OCI-LY1 (cell line): Measurements from ENCODE around the gene TREML4.

Source experiments
- EZH2 ChIP-seq: fragments of 200-600 bp; sonication (generic), shearing (Covaris generic); IDR thresholded peaks from 2 replicates; pipeline ENCODE4 v1.8.0; 2017; ENCODE audit warnings: borderline replicate concordance, mixed run types, mild to moderate bottlenecking, antibody characterized with exemption, low read length, moderate library complexity, mixed read lengths
- TF ChIP-seq, protein P1 (sequence below): fragments of 200-600 bp; sonication (generic), shearing (Covaris generic); IDR thresholded peaks from 2 replicates; pipeline ENCODE4 v1.5.1; 2017; ENCODE audit warnings: mild to moderate bottlenecking, antibody characterized with exemption, low read length, moderate library complexity, mixed read lengths

DNA sequence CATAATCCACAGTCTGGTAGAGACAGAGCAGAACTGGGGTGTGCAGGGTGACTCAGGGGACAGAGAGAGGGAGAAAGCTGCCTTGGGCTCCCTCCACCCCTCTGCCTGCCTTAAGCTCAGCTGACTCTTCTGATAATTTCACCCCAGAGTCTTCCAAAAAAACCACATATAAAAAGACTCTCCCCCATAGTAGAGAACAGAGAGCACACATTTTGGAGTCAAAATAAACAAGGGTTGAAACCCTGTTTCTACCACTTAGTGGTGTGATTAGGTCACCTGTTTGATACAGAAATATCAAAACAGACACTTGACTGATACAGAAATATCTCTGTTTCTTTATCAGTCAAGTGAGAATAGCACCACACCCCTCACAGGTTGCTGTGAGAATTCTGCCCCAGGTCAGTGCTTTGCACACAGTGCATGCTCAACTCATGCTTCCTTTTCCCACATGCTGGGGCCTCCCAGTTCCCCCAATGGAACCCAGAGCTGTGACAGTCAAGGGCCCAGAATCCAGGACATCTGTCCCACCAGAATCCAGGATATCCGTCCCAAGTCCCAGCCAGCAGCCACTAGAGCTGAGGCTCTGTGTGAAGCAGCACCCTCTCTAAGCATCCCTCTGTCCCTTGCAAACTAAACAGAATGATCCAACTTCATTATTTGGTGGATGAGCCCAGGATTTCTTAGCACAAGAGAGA lies 28.4 kb upstream of the TREML4 start:
- no peak for TF ChIP-seq EZH2
- TF ChIP-seq, protein P1, sequence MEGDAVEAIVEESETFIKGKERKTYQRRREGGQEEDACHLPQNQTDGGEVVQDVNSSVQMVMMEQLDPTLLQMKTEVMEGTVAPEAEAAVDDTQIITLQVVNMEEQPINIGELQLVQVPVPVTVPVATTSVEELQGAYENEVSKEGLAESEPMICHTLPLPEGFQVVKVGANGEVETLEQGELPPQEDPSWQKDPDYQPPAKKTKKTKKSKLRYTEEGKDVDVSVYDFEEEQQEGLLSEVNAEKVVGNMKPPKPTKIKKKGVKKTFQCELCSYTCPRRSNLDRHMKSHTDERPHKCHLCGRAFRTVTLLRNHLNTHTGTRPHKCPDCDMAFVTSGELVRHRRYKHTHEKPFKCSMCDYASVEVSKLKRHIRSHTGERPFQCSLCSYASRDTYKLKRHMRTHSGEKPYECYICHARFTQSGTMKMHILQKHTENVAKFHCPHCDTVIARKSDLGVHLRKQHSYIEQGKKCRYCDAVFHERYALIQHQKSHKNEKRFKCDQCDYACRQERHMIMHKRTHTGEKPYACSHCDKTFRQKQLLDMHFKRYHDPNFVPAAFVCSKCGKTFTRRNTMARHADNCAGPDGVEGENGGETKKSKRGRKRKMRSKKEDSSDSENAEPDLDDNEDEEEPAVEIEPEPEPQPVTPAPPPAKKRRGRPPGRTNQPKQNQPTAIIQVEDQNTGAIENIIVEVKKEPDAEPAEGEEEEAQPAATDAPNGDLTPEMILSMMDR: no peak
